GM19468 (cell line): ENCODE data around the gene RBMS1.

Experiments used
- ATAC-seq: cut with Tn5 transposase; IDR thresholded peaks from one replicate; pipeline ENCODE4 v1.9.1; 2021; ENCODE audit warnings: mild to moderate bottlenecking, moderate library complexity, moderate number of reproducible peaks; ENCODE audit not compliant: unreplicated experiment; ENCODE audit errors: extremely low read depth

RBMS1 gene

DNA sequence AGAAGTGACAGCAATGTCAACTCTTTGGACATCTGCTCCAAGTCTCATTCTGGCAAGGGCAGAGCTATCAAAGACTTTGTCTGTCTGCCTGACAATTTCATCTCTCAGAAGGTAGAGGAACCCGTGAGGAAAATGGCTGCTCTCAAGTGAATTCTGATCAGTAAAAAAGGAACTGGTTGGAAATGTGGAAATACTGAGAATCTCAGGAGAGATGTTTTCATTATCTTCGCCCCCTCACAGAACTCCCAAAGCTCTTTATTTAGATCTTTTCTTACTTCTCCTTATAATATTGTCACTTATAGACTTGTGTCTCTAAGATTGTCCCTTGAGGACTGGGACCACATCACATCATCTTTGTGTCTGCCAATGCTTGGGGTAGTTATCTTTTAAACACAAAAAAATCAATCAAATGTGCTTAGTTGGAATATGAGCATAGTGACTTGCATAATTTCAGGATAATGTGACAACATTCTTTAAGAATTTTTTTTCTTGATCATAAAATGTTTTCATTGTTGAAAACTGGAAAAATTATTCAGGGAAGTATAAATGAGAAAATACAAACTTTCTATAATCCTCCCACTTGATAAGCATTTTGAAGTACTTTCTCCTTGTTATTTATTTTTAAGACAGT lies 225.3 kb downstream of the RBMS1 start:
- no peak for ATAC-seq

- ATAC-seq: no peak
These were observed 225.9 kb downstream of the RBMS1 start for GRCh38 chr2:160267692-160268091.

- no peak for ATAC-seq
These were observed 226.6 kb downstream of the RBMS1 start for GRCh38 chr2:160267022-160267421.

DNA sequence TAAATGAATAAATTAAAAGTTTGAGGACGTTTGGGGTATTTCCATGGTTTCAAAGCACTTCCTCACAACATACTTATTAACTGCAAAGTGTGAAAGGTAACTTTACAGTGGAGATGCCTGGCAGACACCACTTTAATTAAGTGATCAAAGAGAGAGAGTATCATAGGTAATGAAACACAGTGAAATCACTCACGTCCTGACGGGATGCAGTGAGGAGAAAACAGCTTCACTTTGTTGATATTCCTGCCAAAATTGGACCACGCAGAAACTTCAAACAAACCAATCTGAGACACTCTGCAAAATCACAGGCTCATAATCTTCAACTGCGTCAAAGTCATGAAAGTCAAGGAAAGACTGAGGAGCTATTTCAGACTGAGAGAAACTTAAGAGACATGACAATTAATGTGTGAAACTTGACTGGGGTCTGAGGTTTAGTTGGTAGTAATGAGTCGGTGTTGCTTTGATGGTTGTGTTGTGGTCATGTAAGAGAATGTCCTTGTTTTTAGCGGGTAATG lies 227.5 kb downstream of the RBMS1 start:
- ATAC-seq: no peak

- ATAC-seq: no peak
These were observed 229.3 kb downstream of the RBMS1 start for GRCh38 chr2:160264308-160264707.

DNA sequence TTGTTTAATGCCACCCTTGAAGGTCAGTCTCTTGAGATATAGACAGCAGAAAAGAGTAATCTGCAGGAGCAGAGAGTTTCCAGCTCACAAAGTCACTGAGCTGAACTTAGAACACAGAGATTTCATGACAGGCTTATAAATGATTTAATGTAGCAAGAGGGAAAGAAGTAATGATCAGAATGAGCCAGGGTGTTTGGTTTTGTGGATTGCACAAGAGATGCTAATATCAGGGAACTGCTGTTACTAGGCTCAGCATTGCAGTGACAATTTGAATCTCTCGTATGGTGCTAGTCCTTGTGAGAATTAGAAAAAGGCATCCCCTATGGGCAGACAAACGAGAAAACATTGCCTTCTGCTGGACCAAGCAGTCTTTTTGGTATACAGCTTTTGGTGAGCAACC lies 231.9 kb downstream of the RBMS1 start:
- no peak for ATAC-seq

DNA sequence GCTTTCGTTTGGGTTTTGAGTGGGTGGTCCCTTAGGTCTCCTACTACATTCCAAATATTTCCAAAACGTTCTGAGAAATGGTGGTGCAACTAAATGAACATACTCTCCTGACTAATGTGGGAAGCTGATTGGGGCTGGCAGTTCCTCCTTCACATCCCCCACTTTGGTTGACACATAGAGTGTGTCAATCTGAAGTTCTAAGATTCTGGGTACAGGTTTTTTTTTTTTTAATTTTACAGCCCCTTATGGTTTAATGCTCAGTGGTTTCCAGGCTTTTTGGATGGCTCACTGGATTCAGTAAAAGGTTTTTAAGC lies 235.2 kb downstream of the RBMS1 start:
- ATAC-seq: no peak

GRCh38 chr2:160257743-160258491 lies 235.7 kb downstream of the RBMS1 start:
- ATAC-seq: no peak

- no peak for ATAC-seq
These were observed 236.4 kb downstream of the RBMS1 start for GRCh38 chr2:160257041-160257742.

GRCh38 chr2:160256507-160256906 lies 237.1 kb downstream of the RBMS1 start:
- no peak for ATAC-seq

GRCh38 chr2:160255408-160255807 lies 238.2 kb downstream of the RBMS1 start:
- no peak for ATAC-seq

- ATAC-seq: no peak
These were observed 239.3 kb downstream of the RBMS1 start for GRCh38 chr2:160254189-160254762.

DNA sequence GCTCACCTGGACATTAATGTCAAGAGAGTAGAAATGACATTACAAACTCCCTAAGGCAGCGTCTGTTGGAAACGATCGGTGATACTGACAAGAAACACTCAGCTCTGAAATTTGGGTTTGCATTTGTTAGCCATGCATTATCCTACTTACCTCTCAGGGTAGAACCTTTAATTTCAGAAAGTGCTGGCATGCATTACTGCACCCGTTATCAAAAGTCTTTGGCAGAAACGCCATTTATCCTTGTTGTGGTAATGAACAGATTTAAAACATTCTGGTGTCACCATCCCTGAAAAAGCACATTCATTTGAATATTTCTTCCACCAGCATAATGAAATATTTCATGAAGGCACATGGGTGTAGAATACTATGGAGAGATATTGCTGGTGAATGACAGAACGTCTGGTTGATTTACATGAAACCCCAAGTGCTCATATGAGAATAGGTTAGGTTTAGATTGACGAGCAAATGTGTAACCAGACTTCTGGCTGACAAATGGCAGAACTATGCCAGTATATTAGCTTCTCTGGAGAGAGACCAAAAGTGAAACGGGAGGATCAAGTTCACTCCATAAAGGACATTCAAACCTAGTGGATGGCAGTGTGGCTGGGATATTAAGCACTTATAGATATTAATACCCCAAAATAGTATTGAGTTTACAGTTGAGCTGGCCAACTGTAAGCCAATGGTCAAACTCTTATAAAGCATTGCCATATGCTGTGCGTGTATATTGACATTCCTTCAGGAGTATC lies 240.0 kb downstream of the RBMS1 start:
- ATAC-seq: no peak

GRCh38 chr2:160252900-160253299 lies 240.7 kb downstream of the RBMS1 start:
- no peak for ATAC-seq

GRCh38 chr2:160252278-160252887 lies 241.2 kb downstream of the RBMS1 start:
- ATAC-seq: no peak

DNA sequence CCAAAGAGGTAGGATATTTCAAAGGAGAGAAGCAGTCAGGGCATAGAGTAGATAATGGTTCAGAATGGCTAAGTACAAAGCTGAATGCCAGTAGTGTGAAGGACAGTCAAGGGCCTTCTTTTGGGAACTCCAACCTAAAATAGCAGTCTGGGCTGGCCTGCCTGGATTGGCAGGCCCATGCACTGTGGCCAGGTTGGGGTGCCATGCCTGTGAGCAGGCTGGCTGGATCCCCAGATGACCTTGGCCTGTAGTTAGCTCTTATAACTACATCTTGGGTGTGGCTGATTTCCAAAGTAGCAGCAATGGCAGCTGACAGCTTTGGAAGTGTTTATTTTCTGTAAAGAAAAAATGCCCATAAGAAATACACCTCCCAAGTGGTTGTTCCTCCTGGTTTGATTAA lies 242.0 kb downstream of the RBMS1 start:
- no peak for ATAC-seq

DNA sequence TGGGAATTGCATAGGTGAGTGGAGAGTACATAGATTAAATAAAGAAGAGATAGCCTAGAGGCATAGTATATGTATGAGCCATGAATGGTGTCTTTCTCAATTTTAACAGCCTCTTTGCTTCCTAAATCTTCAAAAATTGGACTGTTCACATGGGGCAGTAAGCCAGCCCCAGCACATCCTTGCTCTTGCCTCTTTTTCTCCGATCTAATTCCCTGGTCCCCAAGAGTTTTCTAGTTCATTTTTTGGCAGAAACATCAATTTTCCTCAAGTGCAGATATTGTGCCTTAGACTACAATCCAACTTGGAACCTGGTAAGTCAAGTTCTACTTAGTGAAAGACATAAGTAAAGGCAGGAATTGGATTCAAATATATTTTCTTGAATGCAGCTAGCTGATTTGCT lies 243.7 kb downstream of the RBMS1 start:
- ATAC-seq: no peak

DNA sequence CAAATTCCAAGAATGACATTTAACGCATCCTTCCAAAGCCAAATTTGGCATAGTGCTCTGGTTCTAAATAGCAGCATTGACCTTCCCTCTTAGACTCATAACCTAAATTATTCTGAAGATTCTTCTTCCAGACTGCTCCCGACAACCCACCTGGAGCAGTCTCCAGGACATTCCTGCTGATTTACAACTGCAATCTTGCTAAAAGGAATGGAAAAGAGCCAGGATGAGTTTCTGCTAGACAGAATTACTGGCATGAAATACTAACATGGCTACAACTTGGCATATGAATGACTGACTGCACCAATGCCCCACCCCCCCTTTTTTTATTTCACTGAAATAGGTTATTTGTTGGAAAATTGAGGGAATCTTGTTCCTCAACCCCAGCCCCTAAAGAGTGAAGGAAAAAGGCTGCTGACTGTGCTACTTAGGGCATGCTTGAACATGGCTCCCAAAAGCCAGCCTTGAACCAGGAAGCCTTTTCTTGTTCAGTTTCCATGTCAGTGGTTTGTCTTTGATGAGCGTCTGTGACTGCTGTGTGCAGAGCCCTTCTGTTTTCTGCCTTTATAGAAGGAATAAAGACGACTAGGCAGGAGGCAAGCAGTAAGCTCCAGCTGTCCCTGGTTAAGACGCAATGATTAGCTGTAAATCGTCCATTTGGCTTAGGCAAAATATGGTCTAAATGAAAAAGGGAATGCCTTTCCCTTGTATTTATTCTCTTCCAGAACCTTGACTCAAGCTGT lies 246.1 kb downstream of the RBMS1 start:
- ATAC-seq: no peak

DNA sequence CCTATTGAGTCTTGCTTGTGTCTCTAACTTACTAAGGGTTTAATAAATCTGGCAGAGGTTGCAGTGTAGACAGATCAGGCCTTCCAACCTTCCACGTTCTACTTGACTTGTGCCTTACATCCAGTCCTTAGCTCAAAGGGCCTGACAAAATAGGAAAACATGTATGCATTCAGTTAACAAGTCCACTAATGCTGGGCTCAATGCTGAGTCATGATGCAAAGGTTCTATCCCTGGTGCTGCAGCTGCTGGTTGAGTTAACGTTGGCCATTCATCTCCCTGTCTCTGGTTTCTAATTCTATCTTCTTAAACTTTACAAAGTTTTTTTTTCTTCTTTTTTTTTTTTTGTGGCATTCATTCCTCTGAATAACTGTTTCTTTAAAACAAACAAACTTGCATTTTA lies 247.3 kb downstream of the RBMS1 start:
- no peak for ATAC-seq
